WI38 (cell line): ENCODE measurements around the gene HS6ST3.

ENCODE experiments used
- H3K4me3 ChIP-seq: 2 replicates; pipeline ENCODE4 v1.5.1; 2011; ENCODE audit warnings: low read depth, mild to moderate bottlenecking, control low read depth, low read length
- CTCF ChIP-seq: IDR thresholded peaks from 2 replicates; pipeline ENCODE4 v1.5.1; 2012; ENCODE audit warnings: low read depth, mild to moderate bottlenecking, control low read depth, low read length

Gene HS6ST3

GRCh38 chr13:96780105-96780504 is 690.2 kb downstream of the HS6ST3 start:
- no peak for TF ChIP-seq CTCF
- H3K4me3 ChIP-seq = no peak overlapping the region

GRCh38 chr13:96781141-96781540 is 691.2 kb downstream of the HS6ST3 start:
- H3K4me3 ChIP-seq = no peak overlapping the region
- TF ChIP-seq CTCF = no peak

GRCh38 chr13:96782186-96782585 is 692.3 kb downstream of the HS6ST3 start:
- no peak for TF ChIP-seq CTCF
- no peak overlapping the region for H3K4me3 ChIP-seq

- H3K4me3 ChIP-seq = no peak overlapping the region
- no peak for TF ChIP-seq CTCF
Measured at GRCh38 chr13:96783057-96783456, 693.1 kb downstream of the HS6ST3 start.

- no peak overlapping the region for H3K4me3 ChIP-seq
- no peak for TF ChIP-seq CTCF
Measured at GRCh38 chr13:96783511-96783910, 693.6 kb downstream of the HS6ST3 start.

- H3K4me3 ChIP-seq = no peak overlapping the region
- TF ChIP-seq CTCF = no peak
Measured at GRCh38 chr13:96785986-96786385, 696.1 kb downstream of the HS6ST3 start.

- no peak overlapping the region for H3K4me3 ChIP-seq
- TF ChIP-seq CTCF = no peak
Measured at GRCh38 chr13:96792188-96792587, 702.3 kb downstream of the HS6ST3 start.
